IMR-90 (cell line): ENCODE measurements around the gene GANC.

Experiments
- MAZ ChIP-seq: IDR thresholded peaks from 2 replicates; pipeline ENCODE4 v1.6.1; 2012; ENCODE audit warnings: low read depth, mild to moderate bottlenecking, low read length, improper control_type of control experiment, moderate library complexity, borderline replicate concordance
- POLR2A ChIP-seq: IDR thresholded peaks from 2 replicates; pipeline ENCODE4 v1.6.1; 2012; ENCODE audit warnings: mild to moderate bottlenecking, low read depth, low read length
- RCOR1 ChIP-seq: IDR thresholded peaks from 2 replicates; pipeline ENCODE4 v1.6.1; 2012; ENCODE audit warnings: mild to moderate bottlenecking, low read length, improper control_type of control experiment; ENCODE audit not compliant: insufficient replicate concordance
- TF ChIP-seq, protein P1 (sequence below): conservative IDR thresholded peaks from 2 replicates; pipeline ENCODE4 v1.5.1; 2012; ENCODE audit warnings: mild to moderate bottlenecking, low read depth, low read length, improper control_type of control experiment

DNA sequence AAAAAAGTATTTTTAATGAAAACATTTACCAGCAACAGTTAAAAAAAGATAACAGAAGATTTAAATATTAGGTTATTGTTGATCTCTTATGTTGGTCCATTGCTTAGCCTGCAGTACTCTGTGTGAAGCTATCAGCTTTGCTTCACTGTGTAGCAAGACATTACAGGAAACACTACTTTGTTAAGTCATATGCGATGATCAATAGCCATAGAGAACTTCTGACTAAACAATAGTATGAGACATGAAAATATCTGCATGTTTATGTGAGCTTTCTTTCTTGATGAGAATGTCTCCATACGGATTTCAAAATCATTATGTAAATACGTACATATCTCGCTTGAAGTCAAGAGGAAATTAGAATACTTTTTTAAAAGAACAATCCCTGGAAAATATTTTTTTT lies 59.3 kb downstream of the GANC start:
- TF ChIP-seq, protein P1, sequence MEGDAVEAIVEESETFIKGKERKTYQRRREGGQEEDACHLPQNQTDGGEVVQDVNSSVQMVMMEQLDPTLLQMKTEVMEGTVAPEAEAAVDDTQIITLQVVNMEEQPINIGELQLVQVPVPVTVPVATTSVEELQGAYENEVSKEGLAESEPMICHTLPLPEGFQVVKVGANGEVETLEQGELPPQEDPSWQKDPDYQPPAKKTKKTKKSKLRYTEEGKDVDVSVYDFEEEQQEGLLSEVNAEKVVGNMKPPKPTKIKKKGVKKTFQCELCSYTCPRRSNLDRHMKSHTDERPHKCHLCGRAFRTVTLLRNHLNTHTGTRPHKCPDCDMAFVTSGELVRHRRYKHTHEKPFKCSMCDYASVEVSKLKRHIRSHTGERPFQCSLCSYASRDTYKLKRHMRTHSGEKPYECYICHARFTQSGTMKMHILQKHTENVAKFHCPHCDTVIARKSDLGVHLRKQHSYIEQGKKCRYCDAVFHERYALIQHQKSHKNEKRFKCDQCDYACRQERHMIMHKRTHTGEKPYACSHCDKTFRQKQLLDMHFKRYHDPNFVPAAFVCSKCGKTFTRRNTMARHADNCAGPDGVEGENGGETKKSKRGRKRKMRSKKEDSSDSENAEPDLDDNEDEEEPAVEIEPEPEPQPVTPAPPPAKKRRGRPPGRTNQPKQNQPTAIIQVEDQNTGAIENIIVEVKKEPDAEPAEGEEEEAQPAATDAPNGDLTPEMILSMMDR: no peak
- TF ChIP-seq RCOR1 (no peak), POLR2A (no peak), MAZ (no peak)
